Kidney glomerular epithelial cell (primary cell): ENCODE results near the gene GBA2.

Source experiments
- DNase-seq: peaks from one replicate; lab custom pipeline; 2025; lab: John Stamatoyannopoulos, UW

Gene GBA2

DNA sequence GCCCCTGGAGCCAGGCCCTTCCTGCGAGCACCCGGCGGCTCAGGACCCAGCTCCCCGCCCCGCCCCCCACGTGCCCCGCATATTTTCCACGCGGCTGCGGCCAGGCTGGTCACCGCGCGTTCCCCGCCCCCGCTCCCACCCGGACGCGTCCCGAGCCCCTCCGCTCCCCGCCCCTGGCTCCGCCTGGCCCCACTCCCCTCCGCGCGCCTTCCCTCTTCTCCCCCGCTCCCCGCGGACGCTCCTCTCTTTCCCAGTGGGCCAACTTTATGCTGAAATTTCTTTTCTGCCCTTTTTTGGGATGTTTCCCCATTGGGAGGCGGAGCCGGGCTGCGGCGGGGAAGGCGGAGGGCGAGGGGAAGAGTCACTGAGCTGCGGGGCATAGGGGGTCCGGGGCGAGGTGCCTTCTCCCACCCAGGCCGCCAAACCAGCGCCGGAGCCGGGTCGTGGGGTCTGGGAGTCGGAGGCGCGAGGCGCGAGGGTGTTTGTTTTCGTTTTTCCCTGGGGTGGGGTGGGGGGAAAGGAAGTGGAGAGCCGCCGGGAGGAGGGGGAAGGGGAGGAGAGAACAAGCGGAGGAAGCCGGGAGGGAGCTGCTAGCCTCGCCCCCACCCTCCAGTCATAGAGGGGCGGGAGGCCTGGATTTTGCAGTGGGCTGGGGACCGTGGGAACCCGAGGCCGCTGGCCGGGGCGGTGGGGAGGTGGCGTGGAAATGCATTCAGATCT lies 58.3 kb downstream of the GBA2 start:
- DNase-seq, result peak; percentile 60

GRCh38 chr9:35690294-35690613 lies 58.8 kb downstream of the GBA2 start:
- DNase-seq, result no peak

- peak; percentile 24 for DNase-seq
Observed at GRCh38 chr9:35689542-35690293, 59.3 kb downstream of the GBA2 start, which contains the start of gene TPM2. TSS of gene TPM2 (minus strand) at chr9:35689925. CDS start at chr9:35689817, 108 bp downstream.

GRCh38 chr9:35688558-35689541 lies 60.2 kb downstream of the GBA2 start:
- DNase-seq, result peak; percentile 46

DNA sequence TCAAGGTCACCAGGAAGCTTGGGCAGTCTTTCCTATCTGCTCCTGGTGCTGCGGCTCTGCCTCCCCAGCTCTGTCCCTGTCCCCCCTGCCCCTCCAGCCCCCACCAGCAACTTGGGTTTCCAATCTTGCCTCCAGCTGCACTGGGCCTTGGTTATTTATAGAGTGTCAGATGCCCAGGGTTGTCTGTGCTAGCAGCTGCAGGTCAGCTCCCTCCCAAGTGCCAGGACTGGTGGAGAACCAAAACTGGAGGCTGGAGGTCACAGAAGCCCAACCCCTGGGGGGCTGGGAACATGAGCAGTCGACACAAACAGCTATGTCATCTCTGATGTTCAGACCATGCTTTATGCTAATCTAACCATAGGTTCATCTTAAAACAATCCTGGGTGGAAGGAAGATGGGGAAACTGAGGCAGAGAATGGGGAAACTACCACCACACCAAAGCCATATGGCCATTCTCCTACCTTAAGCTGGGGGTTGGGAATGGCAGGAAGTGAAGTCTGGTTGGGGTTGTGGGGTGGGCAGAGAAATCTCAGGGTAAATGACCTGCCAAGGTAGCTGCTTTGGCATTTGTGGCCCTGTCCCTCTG lies 61.0 kb downstream of the GBA2 start:
- no peak for DNase-seq

DNA sequence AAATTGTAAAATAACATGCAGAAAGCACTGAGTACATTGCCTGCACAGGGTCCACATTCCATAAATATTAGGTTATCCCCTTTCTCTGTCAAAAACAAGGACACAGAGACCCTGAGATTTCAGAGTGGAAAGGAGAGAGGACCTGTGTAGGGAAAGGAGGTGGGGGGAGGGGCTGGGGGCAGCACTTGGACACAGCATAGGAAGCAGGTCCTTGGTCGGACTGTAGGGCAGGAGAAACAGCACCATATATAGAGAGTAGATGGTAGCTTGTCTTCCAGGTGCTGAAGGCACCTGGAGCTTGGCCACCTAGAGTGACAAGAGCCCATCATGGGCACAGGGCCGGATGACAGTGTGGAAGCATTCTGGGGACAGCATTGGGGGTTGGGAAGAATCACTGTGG lies 61.7 kb downstream of the GBA2 start:
- no peak for DNase-seq
